IMR-90 (cell line): ENCODE measurements around the gene NOD2. TPM values are rescaled to one million over a fixed set of nuclear protein-coding genes. Genes with fewer than 3 reads are reported as not detected.

Experiments used
- ATAC-seq: fragments of 200-7000 bp; cut with Tn5 transposase; 2 replicates; pipeline ENCODE4 v1.9.1; 2020; ENCODE audit warnings: low read depth, mild to moderate bottlenecking, moderate library complexity
- BruUV-seq: library from RNA; stranded (reverse); fragments of 400-500 nt; replicated peaks from 2 replicates; lab custom pipeline; 2021; lab: Mats Ljungman, UMichigan
- CTCF ChIA-PET: fragments of 300-600 bp; formaldehyde crosslinking; extraction: SDS; loops from one replicate; lab custom pipeline; 2021; ENCODE audit warnings: antibody characterized with exemption; lab: Yijun Ruan, JAX
- POLR2A ChIA-PET: fragments of 300-600 bp; sonication (Branson Sonifier 250); formaldehyde crosslinking; loops from one replicate; lab custom pipeline; 2022; ENCODE audit warnings: antibody characterized with exemption; ENCODE audit not compliant: unreplicated experiment; lab: Charles Lee
- DNase-seq: peaks from one replicate; pipeline ENCODE4 v3.0.0; 2013
- H2AFZ ChIP-seq: replicated peaks from 2 replicates; pipeline ENCODE3; 2013; ENCODE audit warnings: low read length, mild to moderate bottlenecking; ENCODE audit not compliant: poor library complexity
- H2AK5ac ChIP-seq: 2 replicates; pipeline ENCODE4 v1.6.1; 2013; ENCODE audit warnings: low read depth, low read length, inconsistent platforms
- H2AK9ac ChIP-seq: replicated peaks from 2 replicates; pipeline ENCODE3; 2013; ENCODE audit warnings: mild to moderate bottlenecking, low read depth, low read length, moderate library complexity; ENCODE audit not compliant: poor library complexity
- H2BK120ac ChIP-seq: 2 replicates; pipeline ENCODE4 v1.6.1; 2013; ENCODE audit warnings: low read depth, low read length, inconsistent platforms
- H2BK15ac ChIP-seq: 3 replicates; pipeline ENCODE4 v1.6.1; 2013; ENCODE audit warnings: low read depth, low read length, inconsistent platforms
- H2BK20ac ChIP-seq: 2 replicates; pipeline ENCODE4 v1.6.1; 2013; ENCODE audit warnings: low read depth, mild to moderate bottlenecking, inconsistent platforms, low read length, moderate library complexity
- H2BK5ac ChIP-seq: 2 replicates; pipeline ENCODE4 v1.6.1; 2013; ENCODE audit warnings: mild to moderate bottlenecking, low read depth, low read length, inconsistent platforms; ENCODE audit not compliant: poor library complexity, severe bottlenecking
- H3K14ac ChIP-seq: replicated peaks from 2 replicates; pipeline ENCODE4 v1.6.1; 2013; ENCODE audit warnings: low read depth, low read length, inconsistent platforms
- H3K18ac ChIP-seq: 2 replicates; pipeline ENCODE4 v1.6.1; 2013; ENCODE audit warnings: low read depth, low read length, control low read depth
- H3K23ac ChIP-seq: 2 replicates; pipeline ENCODE4 v1.6.1; 2013; ENCODE audit warnings: low read depth, low read length, inconsistent platforms
- H3K27ac ChIP-seq: 2 replicates; pipeline ENCODE4 v1.5.1; 2013; ENCODE audit warnings: mild to moderate bottlenecking, control low read depth, low read length; ENCODE audit not compliant: insufficient read depth
- H3K27me3 ChIP-seq: 2 replicates; pipeline ENCODE4 v1.6.1; 2013; ENCODE audit warnings: low read length; ENCODE audit not compliant: control insufficient read depth, insufficient read depth
- H3K36me3 ChIP-seq: 2 replicates; pipeline ENCODE4 v1.6.1; 2013; ENCODE audit warnings: low read length, mixed read lengths; ENCODE audit not compliant: control insufficient read depth, insufficient read depth
- H3K4ac ChIP-seq: 2 replicates; pipeline ENCODE4 v1.6.1; 2013; ENCODE audit warnings: low read depth, low read length, inconsistent platforms
- H3K4me1 ChIP-seq: 2 replicates; pipeline ENCODE4 v1.6.1; 2013; ENCODE audit warnings: low read length, mixed read lengths; ENCODE audit not compliant: control insufficient read depth, insufficient read depth
- H3K4me2 ChIP-seq: 2 replicates; pipeline ENCODE4 v1.6.1; 2013; ENCODE audit warnings: low read depth, mild to moderate bottlenecking, control low read depth, low read length, moderate library complexity
- H3K4me3 ChIP-seq: 2 replicates; pipeline ENCODE4 v1.5.1; 2013; ENCODE audit warnings: low read depth, mild to moderate bottlenecking, control low read depth, low read length, moderate library complexity; ENCODE audit not compliant: insufficient read depth
- H3K56ac ChIP-seq: 2 replicates; pipeline ENCODE4 v1.6.1; 2013; ENCODE audit warnings: low read length, inconsistent platforms; ENCODE audit not compliant: insufficient read depth; ENCODE audit errors: extremely low read depth
- H3K79me1 ChIP-seq, 2 experiments: 2 replicates each; pipeline ENCODE4 v1.6.1; 2013; ENCODE audit warnings: low read length in 2 of 2, inconsistent platforms in 1 of 2, low read depth in 1 of 2
- H3K9ac ChIP-seq: 2 replicates; pipeline ENCODE4 v1.6.1; 2013; ENCODE audit warnings: low read depth, low read length, control low read depth
- H3K9me1 ChIP-seq: 2 replicates; pipeline ENCODE4 v1.6.1; 2013; ENCODE audit warnings: low read length, inconsistent platforms; ENCODE audit not compliant: insufficient read depth
- H3K9me3 ChIP-seq: 2 replicates; pipeline ENCODE4 v1.6.1; 2013; ENCODE audit warnings: low read length; ENCODE audit not compliant: control insufficient read depth, insufficient read depth
- H4K20me1 ChIP-seq: 2 replicates; pipeline ENCODE4 v1.6.1; 2013; ENCODE audit warnings: low read length, inconsistent platforms; ENCODE audit not compliant: insufficient read depth
- H4K5ac ChIP-seq: 2 replicates; pipeline ENCODE4 v1.6.1; 2013; ENCODE audit warnings: mild to moderate bottlenecking, low read depth, low read length, control low read depth
- H4K8ac ChIP-seq, 2 experiments: 2 replicates each; pipeline ENCODE4 v1.6.1; 2013; ENCODE audit warnings: low read depth in 2 of 2, low read length in 2 of 2, control low read depth in 1 of 2, inconsistent platforms in 1 of 2
- H4K91ac ChIP-seq: 2 replicates; pipeline ENCODE4 v1.6.1; 2013; ENCODE audit warnings: low read depth, low read length, inconsistent platforms; ENCODE audit not compliant: insufficient read depth
- BHLHE40 ChIP-seq: fragments of 150-350 bp; IDR thresholded peaks from 2 replicates; pipeline ENCODE4 v1.6.1; 2016; ENCODE audit warnings: mild to moderate bottlenecking, low read depth, low read length
- CHD1 ChIP-seq: IDR thresholded peaks from 2 replicates; pipeline ENCODE4 v1.6.1; 2012; ENCODE audit warnings: low read depth, low read length, improper control_type of control experiment
- CTCF ChIP-seq: conservative IDR thresholded peaks from 2 replicates; pipeline ENCODE4 v1.5.1; 2012; ENCODE audit warnings: mild to moderate bottlenecking, low read depth, low read length, improper control_type of control experiment
- ELK1 ChIP-seq: fragments of 150-350 bp; IDR thresholded peaks from 2 replicates; pipeline ENCODE4 v1.6.1; 2016; ENCODE audit warnings: low read depth, mild to moderate bottlenecking, low read length, moderate library complexity, borderline replicate concordance
- MAZ ChIP-seq: IDR thresholded peaks from 2 replicates; pipeline ENCODE4 v1.6.1; 2012; ENCODE audit warnings: low read depth, mild to moderate bottlenecking, low read length, improper control_type of control experiment, moderate library complexity, borderline replicate concordance
- MXI1 ChIP-seq: IDR thresholded peaks from 2 replicates; pipeline ENCODE4 v1.6.1; 2012; ENCODE audit warnings: low read depth, mild to moderate bottlenecking, low read length, moderate library complexity, borderline replicate concordance
- NFE2L2 ChIP-seq: fragments of 150-350 bp; IDR thresholded peaks from 2 replicates; pipeline ENCODE4 v1.6.1; 2016; ENCODE audit warnings: low read depth, mild to moderate bottlenecking, low read length
- POLR2A ChIP-seq: IDR thresholded peaks from 2 replicates; pipeline ENCODE4 v1.6.1; 2012; ENCODE audit warnings: mild to moderate bottlenecking, low read depth, low read length
- RAD21 ChIP-seq: IDR thresholded peaks from 2 replicates; pipeline ENCODE4 v1.6.1; 2012; ENCODE audit warnings: low read length, improper control_type of control experiment
- RFX5 ChIP-seq: IDR thresholded peaks from 2 replicates; pipeline ENCODE4 v1.8.0; 2012; ENCODE audit warnings: low read depth, mild to moderate bottlenecking, low read length, moderate library complexity
- WGBS, 2 experiments: methylation state at CpG; one replicate each; pipeline versions ENCODE4 v1.1.5 to v1.1.7; 2013; ENCODE audit warnings: missing lambda C conversion rate in 2 of 2; ENCODE audit not compliant: insufficient read length in 1 of 2; ENCODE audit errors: extremely low coverage in 2 of 2; 5-methylcytosine and 5-hydroxymethylcytosine counted together
- dilution Hi-C: fragments of 300-500 bp; cut with HindIII; formaldehyde crosslinking; loops from one replicate; pipeline ENCODE4 v1.14.3; 2018; ENCODE audit warnings: low sequenced_read_pairs; ENCODE audit not compliant: unreplicated experiment
- in situ Hi-C: fragments of 300-500 bp; cut with MboI; formaldehyde crosslinking; loops from 3 replicates; pipeline ENCODE4 v1.14.3; 2019; ENCODE audit warnings: low sequenced_read_pairs, inconsistent platforms, mixed read lengths
- intact Hi-C: fragments of 100-400 bp; cut with micrococcal nuclease; formaldehyde crosslinking; loops from 2 replicates; pipeline ENCODE4 v1.10.0; 2022
- polyA plus RNA-seq, 3 experiments: library from polyadenylated mRNA; depleted of rRNA; stranded (reverse); fragments of >200 nt; gene quantifications; 2 replicates each; pipeline ENCODE4 v1.2.3, GENCODE V29; 2012; ENCODE audit warnings: low replicate concordance in 1 of 3
- total RNA-seq: library from RNA; depleted of rRNA; stranded (reverse); fragments of >200 nt; gene quantifications from 2 replicates; pipeline ENCODE4 v1.2.3, GENCODE V29; 2012

Gene NOD2
- total and polyA plus RNA-seq, 2 of the 4 experiments (the other 2 are of a cell fraction), result not detected

- TF ChIP-seq CTCF (no peak), BHLHE40 (no peak)
These were observed 18.6 kb upstream of the NOD2 start (continued) for GRCh38 chr16:50674831-50675230.

- H3K56ac ChIP-seq, result no peak overlapping the region
- in situ Hi-C loops, result no loop called here
- ChIA-PET CTCF (no interaction called here), POLR2A (no interaction called here)
- intact Hi-C loops, result no loop called here
- no peak overlapping the region for H2AK9ac ChIP-seq
- H3K23ac ChIP-seq, result no peak overlapping the region
- no peaks in the 10 kb centered on the region for H3K9me1 ChIP-seq
- no peak overlapping the region for H2BK20ac ChIP-seq
- ATAC-seq, result no peak
- H3K27me3 ChIP-seq, result peaks cover 5% of the 10 kb centered on the region
- H3K14ac ChIP-seq, result no peak overlapping the region
- WGBS, 2 experiments, result 73% methylated on average over 9 of the region's 23 CpGs; no CpG with 5 or more reads in 1 of the 2 experiments
- H3K4me3 ChIP-seq, result no peak overlapping the region
- no peak overlapping the region for H3K27ac ChIP-seq
- no peak overlapping the region for H2BK5ac ChIP-seq
- H3K36me3 ChIP-seq, result no peaks in the 10 kb centered on the region
- H3K4ac ChIP-seq, result no peak overlapping the region
- dilution Hi-C loops, result no loop called here
- no peak overlapping the region for H4K5ac ChIP-seq
- no peak for DNase-seq
- no peaks in the 10 kb centered on the region for H3K4me1 ChIP-seq
- H3K18ac ChIP-seq, result no peak overlapping the region
- no peak overlapping the region for H4K8ac ChIP-seq
- H3K4me2 ChIP-seq, result no peak overlapping the region
- no peak overlapping the region for H4K91ac ChIP-seq
- no peak overlapping the region for H3K9ac ChIP-seq
- H2AFZ ChIP-seq, result no peak overlapping the region
- no peak overlapping the region for H2BK120ac ChIP-seq
- H4K20me1 ChIP-seq, result no peaks in the 10 kb centered on the region
- no peaks in the 10 kb centered on the region for H3K79me1 ChIP-seq
- BruUV-seq, result no TSS peak
- peaks cover 23% of the 10 kb centered on the region for H3K9me3 ChIP-seq
- H2BK15ac ChIP-seq, result no peak overlapping the region
- no peak overlapping the region for H2AK5ac ChIP-seq
- TF ChIP-seq RAD21, result no peak
- TF ChIP-seq MAZ, result no peak
- TF ChIP-seq NFE2L2, result no peak
- TF ChIP-seq POLR2A, result no peak
- no peak for TF ChIP-seq RFX5
- no peak for TF ChIP-seq BHLHE40
- no peak for TF ChIP-seq CTCF
- no peak for TF ChIP-seq MXI1
- no peak for TF ChIP-seq CHD1
- no peak for TF ChIP-seq ELK1
These were observed 17.5 kb upstream of the NOD2 start for GRCh38 chr16:50675686-50676610.
